HT1080 (cell line): ENCODE results near the gene EPG5. TPM values are rescaled to one million over a fixed set of nuclear protein-coding genes. Genes with fewer than 3 reads are reported as not detected.
"Not testable (repeated sequence)": the region's sequence is repeated elsewhere in the genome, so short reads cannot be mapped to it uniquely, and the experiment has no call there.

Source experiments
- DNase-seq: peaks from one replicate; pipeline ENCODE4 v3.0.0-alpha.2; 2015; ENCODE audit warnings: low read depth
- total RNA-seq: library from RNA; depleted of rRNA; stranded (reverse); fragments of >200 nt; shearing (Covaris generic); gene quantifications from 2 replicates; pipeline ENCODE4 v1.2.3, GENCODE V29; 2014

The EPG5 gene
- total RNA-seq, 1 experiment from 2014 or later, result 12.7 TPM

GRCh38 chr18:45841060-45841764, 125.9 kb downstream of the EPG5 start:
- DNase-seq, result no peak

GRCh38 chr18:45839414-45840395, 127.4 kb downstream of the EPG5 start:
- DNase-seq, result peak; percentile 61

GRCh38 chr18:45838302-45839070, 128.6 kb downstream of the EPG5 start:
- no peak for DNase-seq

- DNase-seq, result no peak
Observed at GRCh38 chr18:45837283-45838070, 129.7 kb downstream of the EPG5 start.

DNA sequence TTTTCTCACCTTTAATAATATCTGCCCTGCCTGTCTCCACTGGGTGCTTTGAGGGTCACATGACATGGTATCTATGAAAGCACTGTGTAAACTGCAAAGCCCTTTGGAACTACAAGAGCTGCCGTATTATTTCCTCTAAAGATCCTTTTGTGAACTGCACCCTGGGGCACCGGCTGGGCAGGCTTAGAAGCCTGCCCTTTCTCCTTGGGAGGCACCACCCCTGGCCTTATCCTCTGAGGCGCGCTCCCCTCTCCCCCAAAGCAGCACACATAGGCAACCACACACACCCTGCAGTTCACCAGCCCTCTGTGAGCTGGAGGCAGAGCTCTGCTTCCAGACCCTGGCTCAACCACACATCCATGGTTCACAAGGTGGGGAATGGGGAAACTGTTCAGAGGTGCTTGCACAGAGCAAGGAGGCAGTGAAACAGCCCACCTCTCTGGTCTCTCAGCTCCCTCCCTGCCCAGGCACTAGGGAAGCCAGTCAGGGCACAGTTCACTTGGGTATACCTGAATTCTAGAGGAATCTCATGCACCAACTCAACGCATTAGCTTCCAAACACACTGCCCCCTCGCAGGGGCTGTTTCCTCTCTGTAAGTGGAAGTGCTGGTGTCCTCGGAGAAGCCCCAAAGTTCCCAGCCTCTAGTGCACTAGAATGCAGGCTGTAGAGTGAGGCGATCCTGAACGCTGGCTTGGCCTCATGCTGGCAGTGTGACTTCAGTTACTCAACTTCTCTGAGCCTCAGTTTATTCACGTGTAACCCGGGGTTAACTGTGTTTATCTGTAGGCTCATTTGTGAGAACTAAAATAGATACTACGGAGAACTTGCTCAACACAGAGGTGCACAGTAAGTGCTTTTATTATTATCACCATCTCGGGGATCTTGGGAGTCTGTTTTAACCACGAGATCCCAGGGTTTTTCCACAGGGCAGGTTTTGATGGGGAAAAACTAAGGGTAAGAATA, 130.6 kb downstream of the EPG5 start:
- DNase-seq, result no peak

DNA sequence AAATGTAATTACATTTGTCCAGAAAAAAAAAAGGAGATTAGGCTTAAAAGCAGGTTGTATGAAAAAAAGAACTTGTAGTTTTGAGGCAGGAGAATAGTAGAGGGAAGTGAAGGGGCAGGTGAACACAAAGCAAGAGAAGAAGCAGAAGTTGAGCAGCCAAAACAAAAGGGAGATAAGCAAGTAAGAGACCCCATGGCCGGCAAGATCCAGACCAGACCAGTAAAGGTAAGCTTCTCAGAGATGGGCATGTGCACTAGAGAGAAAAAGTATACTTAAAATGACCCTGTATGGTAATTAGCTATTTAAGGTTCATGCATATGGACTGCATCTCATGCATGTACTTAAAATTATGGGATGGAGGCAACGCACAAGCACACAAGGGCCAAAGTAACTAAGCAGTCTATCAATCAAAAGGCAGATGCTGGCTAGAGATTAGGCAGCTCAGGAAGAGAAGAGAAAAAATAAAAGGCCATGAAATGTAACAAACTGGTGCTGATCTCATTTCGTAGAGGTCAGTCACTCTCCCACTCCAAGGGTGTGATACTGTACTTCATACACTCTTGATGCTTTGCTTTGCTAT, 132.0 kb downstream of the EPG5 start:
- no peak for DNase-seq

DNA sequence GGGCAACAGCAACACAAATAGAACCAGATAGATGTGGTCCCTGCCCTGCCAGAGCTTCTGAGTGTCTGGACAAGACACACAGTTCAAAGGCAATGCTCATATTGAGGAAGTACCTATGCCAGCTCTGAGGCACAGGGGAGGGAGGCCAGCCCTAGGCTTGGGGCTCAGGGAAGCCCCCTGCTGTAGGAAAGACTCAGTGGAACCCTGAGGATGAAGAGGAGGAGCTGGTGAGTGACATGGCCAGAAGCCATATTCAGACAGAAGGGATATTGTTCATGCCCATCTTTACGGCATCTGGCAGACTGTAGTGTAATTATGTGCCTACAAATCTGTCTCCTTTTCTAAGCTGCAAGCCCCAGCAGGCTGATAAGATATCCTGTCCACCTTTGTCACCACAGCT, 132.8 kb downstream of the EPG5 start:
- DNase-seq, result no peak

DNA sequence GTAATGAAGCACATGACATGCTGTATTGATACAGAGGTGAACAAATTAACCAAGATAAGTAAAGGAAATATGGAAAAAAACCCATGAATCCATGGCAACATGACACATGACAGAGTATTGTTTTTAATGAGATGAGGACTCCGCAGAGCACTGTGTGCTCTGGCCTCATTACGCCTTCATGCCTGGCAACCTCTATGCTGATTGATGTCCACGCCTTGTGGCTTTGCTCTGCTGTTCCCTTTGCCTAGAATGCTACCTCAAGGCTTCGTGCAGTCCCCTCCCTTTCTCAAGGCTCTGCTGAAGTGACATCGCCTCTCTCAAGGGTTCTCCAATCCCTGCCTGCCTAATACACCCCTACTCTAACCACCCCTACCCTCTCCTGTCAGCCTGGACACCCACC, 133.3 kb downstream of the EPG5 start:
- no peak for DNase-seq

DNA sequence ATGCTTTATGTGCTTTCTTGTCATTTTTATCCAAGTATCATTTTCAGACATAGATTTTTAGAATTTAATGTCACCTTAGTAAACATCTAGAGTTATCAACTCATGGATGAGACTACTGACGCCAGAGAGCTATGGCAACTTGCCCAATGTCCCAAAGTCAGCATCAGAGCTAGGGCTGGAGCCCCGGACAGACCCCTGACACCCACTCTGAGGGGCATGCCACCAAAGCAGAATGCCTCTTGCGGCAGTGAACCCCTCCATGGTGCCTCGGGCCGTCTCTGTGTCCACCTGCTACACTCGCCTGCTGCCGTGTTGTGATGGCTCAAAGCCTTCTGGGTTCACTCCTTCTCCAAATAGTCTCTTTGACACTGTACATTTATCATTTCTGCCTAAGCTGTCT, 136.2 kb downstream of the EPG5 start:
- DNase-seq, result no peak

DNA sequence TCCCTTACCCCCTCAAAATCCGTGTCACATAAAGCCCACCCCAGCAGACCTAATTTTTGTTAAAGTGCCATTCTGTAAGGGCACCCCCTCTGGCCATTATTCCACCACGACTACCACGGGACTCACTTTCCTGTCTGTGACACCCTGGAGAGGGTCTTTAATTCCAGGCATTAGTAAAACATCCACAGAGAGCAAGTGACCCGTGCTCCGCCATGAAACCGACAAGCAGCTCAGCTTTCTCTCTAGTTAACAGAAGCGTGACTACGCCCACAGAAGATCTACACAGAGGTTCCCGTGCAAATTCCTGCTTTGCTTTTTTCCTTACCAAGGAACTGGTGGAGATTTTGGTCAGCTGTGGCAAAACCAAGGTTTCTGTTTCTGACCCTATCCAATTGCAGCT, 137.3 kb downstream of the EPG5 start:
- no peak for DNase-seq

- DNase-seq, result no peak
Observed at GRCh38 chr18:45828917-45829811, 138.0 kb downstream of the EPG5 start.

DNA sequence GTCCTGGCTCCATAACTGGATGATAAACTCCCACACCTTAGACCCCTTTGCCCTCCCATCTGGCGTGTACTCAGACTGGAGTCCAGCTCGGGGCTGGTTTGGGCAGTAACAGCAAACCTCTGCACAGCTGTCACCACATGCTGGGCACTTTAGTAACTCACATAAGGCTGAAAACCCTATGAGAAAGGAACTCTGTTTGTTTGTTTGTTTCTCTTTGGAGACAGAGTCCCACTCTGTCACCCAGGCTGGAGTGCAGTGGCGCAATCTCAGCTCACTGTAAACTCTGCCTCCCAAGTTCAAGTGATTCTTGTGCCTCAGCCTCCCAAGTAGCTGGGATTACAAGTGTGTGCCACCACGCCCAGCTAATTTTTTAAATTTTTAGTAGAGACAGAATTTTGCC, 140.4 kb downstream of the EPG5 start:
- not testable (repeated sequence) for DNase-seq

GRCh38 chr18:45826084-45826483, 141.0 kb downstream of the EPG5 start:
- DNase-seq, result no peak

GRCh38 chr18:45825258-45826044, 141.7 kb downstream of the EPG5 start, which contains the start of gene SIGLEC15:
TSS of gene SIGLEC15 (plus strand) at chr18:45825675. CDS start at chr18:45825729, 54 bp downstream.
- peak; percentile 78 for DNase-seq

DNA sequence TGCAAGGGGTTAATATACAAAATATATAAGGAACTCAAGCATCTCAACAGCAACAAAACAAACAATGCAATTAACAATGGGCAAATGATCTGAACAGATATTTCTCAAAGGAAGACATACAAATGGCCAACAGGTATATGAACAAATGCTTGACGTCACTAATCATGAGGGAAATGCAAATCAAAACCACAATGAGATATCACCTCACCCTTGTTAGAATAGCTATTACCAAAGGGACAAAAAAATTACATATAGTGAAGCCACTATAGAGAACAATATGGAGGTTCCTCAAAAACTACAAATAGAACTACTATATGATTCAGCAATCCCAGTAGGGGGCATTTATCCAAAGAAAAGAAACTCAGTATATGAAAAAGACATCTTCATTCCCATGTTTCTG, 145.4 kb downstream of the EPG5 start:
- no peak for DNase-seq

GRCh38 chr18:45821026-45821425, 146.1 kb downstream of the EPG5 start:
- DNase-seq, result no peak

DNA sequence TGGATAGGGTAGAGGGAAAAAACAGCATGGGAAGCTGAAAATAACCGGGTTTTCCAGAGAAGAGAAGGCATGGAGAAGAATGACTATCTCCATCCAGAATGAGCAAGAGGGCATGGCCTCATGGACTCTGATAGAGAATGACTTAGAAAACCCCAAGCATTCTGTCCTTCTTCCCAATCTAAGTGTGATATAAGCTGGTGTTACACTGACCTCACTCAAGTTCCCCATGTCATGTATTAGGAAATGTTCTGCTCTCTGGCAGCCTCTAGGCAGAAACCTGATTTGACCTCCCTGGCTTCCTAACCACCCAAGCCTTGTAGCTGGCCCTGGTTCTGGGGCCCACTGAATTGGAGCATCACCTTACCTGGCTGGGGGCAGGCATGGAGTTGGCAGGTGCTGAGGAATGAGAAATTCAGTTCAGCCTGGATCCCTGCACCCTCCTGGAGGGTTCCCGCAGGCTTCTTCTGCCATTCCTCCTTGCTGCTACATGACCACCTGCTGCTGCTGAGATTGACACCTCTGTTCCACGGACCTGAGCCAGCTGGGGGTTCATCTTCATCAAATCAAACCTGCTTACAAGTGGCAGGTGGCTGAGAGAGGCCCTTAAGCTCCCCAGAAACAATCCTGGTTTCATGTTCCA, 146.9 kb downstream of the EPG5 start:
- no peak for DNase-seq
